ENCODE measurements around the gene LSM4.

Gene LSM4

DNA sequence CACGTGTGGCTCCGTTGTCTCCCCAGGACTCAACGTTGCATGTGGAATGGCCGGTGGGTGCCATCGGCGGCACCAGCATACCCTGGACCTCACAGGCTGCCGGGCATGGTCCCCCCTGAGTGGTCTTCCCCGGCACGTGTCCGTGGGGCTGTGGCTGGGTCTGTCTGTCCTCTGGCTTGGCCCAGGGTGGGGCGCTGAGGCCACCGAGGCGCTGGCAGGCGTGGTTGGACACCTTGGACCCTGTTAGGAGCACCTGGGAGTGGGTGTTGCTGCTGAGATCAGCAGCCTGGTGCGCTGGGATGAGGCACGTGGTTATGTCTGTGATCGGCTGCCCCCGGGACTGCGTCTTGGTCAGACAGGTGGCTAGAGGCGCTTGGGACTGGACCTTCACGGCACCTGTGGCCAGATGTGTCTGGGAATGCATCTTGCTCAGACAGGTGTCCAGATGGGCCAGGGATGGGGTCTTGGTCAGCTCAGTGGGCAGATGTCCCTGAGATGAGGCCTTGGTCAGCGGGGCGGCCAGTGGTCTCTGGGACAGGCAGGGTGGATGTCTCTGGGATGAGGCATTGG, 57.8 kb downstream of the LSM4 start:
- no peaks in the 10 kb centered on the region for H3F3A ChIP-seq (ENCODE audit: low read depth)
- no peaks in the 10 kb centered on the region for H3K27me3 ChIP-seq (ENCODE audit: insufficient read depth, low read length, poor library complexity, severe bottlenecking)
- no peaks in the 10 kb centered on the region for H4K20me1 ChIP-seq (ENCODE audit: insufficient read depth, low read length, poor library complexity, severe bottlenecking)
- peak overlapping the region; percentile 47 for H3K4me3 ChIP-seq (ENCODE audit: low read length, poor library complexity, severe bottlenecking)
- H3K9me3 ChIP-seq (ENCODE audit: insufficient read depth, low read depth, low read length): no peaks in the 10 kb centered on the region
- H3K9me2 ChIP-seq (replicated peaks; ENCODE audit: low read depth, low read length): no peaks in the 10 kb centered on the region
- no peaks in the 10 kb centered on the region for H3K79me2 ChIP-seq (ENCODE audit: insufficient read depth, low read length)
- H3K4me2 ChIP-seq (ENCODE audit: low read depth, low read length, poor library complexity, severe bottlenecking): peak overlapping the region; percentile 72
- no peaks in the 10 kb centered on the region for H3K36me3 ChIP-seq (ENCODE audit: insufficient read depth, low read length)
- TF ChIP-seq, protein P1, sequence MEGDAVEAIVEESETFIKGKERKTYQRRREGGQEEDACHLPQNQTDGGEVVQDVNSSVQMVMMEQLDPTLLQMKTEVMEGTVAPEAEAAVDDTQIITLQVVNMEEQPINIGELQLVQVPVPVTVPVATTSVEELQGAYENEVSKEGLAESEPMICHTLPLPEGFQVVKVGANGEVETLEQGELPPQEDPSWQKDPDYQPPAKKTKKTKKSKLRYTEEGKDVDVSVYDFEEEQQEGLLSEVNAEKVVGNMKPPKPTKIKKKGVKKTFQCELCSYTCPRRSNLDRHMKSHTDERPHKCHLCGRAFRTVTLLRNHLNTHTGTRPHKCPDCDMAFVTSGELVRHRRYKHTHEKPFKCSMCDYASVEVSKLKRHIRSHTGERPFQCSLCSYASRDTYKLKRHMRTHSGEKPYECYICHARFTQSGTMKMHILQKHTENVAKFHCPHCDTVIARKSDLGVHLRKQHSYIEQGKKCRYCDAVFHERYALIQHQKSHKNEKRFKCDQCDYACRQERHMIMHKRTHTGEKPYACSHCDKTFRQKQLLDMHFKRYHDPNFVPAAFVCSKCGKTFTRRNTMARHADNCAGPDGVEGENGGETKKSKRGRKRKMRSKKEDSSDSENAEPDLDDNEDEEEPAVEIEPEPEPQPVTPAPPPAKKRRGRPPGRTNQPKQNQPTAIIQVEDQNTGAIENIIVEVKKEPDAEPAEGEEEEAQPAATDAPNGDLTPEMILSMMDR (conservative IDR thresholded peaks at IDR 0.05; ENCODE audit: low read length): no peak
- no peak for TF ChIP-seq EZH2phosphoT487 (IDR thresholded peaks at IDR 0.05; ENCODE audit: borderline replicate concordance)
- H3K9ac ChIP-seq (ENCODE audit: low read depth, low read length, poor library complexity, severe bottlenecking): peak overlapping the region; percentile 52
- H2AFZ ChIP-seq (ENCODE audit: low read length): no peak overlapping the region
- H3K4me1 ChIP-seq (ENCODE audit: insufficient read depth, low read length, poor library complexity, severe bottlenecking): peaks cover 14% of the 10 kb centered on the region

DNA sequence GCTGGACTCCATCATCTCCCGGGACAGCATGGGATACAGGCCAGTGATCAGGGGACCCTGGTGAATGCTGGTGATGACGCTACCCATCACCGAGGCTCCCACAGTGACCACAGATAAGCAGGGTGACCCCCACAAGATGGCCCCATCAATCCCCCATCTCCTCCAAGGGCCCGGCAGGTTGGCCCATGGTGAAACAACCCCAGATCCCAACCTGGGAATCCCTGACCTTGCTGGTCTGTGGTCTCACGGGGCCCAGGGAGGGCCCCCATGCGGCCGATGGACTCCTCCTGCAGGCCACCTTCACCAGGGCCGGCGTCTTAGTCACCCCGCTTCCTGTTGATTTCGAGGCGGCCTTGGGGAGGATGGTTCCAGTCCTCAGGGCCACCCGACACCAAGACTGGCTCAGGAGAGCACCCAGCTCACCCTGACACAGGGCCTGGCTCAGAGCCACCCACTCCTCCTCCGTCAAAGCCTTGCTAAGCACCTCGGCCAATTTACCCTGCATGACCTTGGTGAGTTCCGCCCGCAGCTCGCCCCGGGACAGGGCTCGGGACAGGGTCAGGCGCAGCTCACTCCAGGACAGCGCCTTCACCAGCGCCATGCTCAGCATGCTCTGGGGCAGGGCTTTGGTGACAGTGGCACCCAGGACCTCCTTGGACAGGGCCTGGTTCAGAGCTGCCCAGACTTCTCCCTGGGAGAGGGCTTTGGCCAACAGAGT, 58.6 kb downstream of the LSM4 start:
- peaks cover 14% of the 10 kb centered on the region for H3K4me1 ChIP-seq (ENCODE audit: insufficient read depth, low read length, poor library complexity, severe bottlenecking)
- no peaks in the 10 kb centered on the region for H3K9me2 ChIP-seq (replicated peaks; ENCODE audit: low read depth, low read length)
- H3K27me3 ChIP-seq (ENCODE audit: insufficient read depth, low read length, poor library complexity, severe bottlenecking): no peaks in the 10 kb centered on the region
- H3K9ac ChIP-seq (ENCODE audit: low read depth, low read length, poor library complexity, severe bottlenecking): no peak overlapping the region
- no peaks in the 10 kb centered on the region for H3K79me2 ChIP-seq (ENCODE audit: insufficient read depth, low read length)
- H3F3A ChIP-seq (ENCODE audit: low read depth): no peaks in the 10 kb centered on the region
- no peaks in the 10 kb centered on the region for H3K9me3 ChIP-seq (ENCODE audit: insufficient read depth, low read depth, low read length)
- no peak overlapping the region for H3K4me2 ChIP-seq (ENCODE audit: low read depth, low read length, poor library complexity, severe bottlenecking)
- no peaks in the 10 kb centered on the region for H3K36me3 ChIP-seq (ENCODE audit: insufficient read depth, low read length)
- no peaks in the 10 kb centered on the region for H4K20me1 ChIP-seq (ENCODE audit: insufficient read depth, low read length, poor library complexity, severe bottlenecking)
- H2AFZ ChIP-seq (ENCODE audit: low read length): no peak overlapping the region
- TF ChIP-seq EZH2phosphoT487 (IDR thresholded peaks at IDR 0.05; ENCODE audit: borderline replicate concordance): no peak
- TF ChIP-seq, protein P1 (conservative IDR thresholded peaks at IDR 0.05; ENCODE audit: low read length): no peak
- H3K4me3 ChIP-seq (ENCODE audit: low read length, poor library complexity, severe bottlenecking): no peak overlapping the region

DNA sequence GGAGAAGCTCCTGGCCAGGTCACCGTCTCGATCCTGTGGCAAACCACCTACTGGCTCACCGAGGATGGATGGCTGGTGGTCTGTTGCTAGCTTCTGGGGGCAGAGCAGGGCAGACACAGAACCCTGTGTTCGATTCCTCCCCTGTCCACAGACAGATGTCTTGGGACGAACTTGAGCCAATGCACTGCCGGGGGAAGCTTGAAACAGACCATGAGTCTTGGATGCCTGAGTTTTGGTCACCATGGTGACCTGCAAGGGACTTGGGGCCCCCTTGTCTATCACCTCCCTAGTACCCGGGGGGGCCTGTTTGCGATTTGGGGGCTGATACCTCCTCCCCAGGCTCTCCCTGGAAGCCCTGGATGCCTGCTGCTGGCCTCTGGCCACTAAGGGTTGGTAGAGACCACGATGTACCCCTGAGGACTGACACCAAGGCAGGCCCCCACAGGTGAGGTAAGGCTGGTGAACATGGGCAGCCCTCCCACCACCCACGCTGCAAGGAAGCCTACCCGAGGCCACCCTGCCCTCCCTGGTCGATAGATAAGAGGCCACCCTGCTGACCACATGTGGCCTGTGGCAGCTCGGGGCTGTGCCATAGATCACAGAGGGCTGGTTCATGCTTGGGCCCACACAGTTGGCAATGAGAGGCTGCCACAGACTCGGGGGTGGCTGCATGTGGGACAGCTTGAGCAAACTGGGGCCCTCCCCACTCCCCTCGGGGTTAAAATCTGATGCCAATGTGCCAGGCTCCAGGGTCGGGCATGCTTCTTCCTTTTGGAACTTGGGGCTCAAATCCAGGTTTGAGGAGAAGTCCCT, 59.3 kb downstream of the LSM4 start:
- no peaks in the 10 kb centered on the region for H3K36me3 ChIP-seq (ENCODE audit: insufficient read depth, low read length)
- H3K4me2 ChIP-seq (ENCODE audit: low read depth, low read length, poor library complexity, severe bottlenecking): no peak overlapping the region
- no peak overlapping the region for H3K9ac ChIP-seq (ENCODE audit: low read depth, low read length, poor library complexity, severe bottlenecking)
- no peaks in the 10 kb centered on the region for H3K9me3 ChIP-seq (ENCODE audit: insufficient read depth, low read depth, low read length)
- no peak overlapping the region for H3K4me3 ChIP-seq (ENCODE audit: low read length, poor library complexity, severe bottlenecking)
- no peaks in the 10 kb centered on the region for H3K27me3 ChIP-seq (ENCODE audit: insufficient read depth, low read length, poor library complexity, severe bottlenecking)
- H3K79me2 ChIP-seq (ENCODE audit: insufficient read depth, low read length): no peaks in the 10 kb centered on the region
- no peaks in the 10 kb centered on the region for H3F3A ChIP-seq (ENCODE audit: low read depth)
- peaks cover 14% of the 10 kb centered on the region for H3K4me1 ChIP-seq (ENCODE audit: insufficient read depth, low read length, poor library complexity, severe bottlenecking)
- no peaks in the 10 kb centered on the region for H4K20me1 ChIP-seq (ENCODE audit: insufficient read depth, low read length, poor library complexity, severe bottlenecking)
- no peak overlapping the region for H2AFZ ChIP-seq (ENCODE audit: low read length)
- TF ChIP-seq, protein P1 (conservative IDR thresholded peaks at IDR 0.05; ENCODE audit: low read length): no peak
- TF ChIP-seq EZH2phosphoT487 (IDR thresholded peaks at IDR 0.05; ENCODE audit: borderline replicate concordance): no peak
- H3K9me2 ChIP-seq (replicated peaks; ENCODE audit: low read depth, low read length): no peaks in the 10 kb centered on the region

Data from Loucy (cell line).